HepG2 (cell line): ENCODE results near the gene TTC8. TPM values are rescaled to one million over a fixed set of nuclear protein-coding genes. Genes with fewer than 3 reads are reported as not detected.

Experiments used
- CEBPZ ChIP-seq: IDR thresholded peaks from 2 replicates; pipeline ENCODE4 v1.6.1; 2012; ENCODE audit warnings: low read length, improper control_type of control experiment
- CREM ChIP-seq, 2 experiments: sonication (generic) in 1 of 2; formaldehyde crosslinking in 1 of 2; IDR thresholded peaks; 2 replicates each; pipeline versions ENCODE4 v1.4.0 to v1.6.1; 2016 to 2020; ENCODE audit warnings: antibody characterized with exemption in 1 of 2, mild to moderate bottlenecking in 1 of 2, missing genetic modification reagents in 1 of 2
- CTCF ChIP-seq: sonication (generic); formaldehyde crosslinking; IDR thresholded peaks from 2 replicates; pipeline ENCODE4 v1.5.0; 2020; ENCODE audit warnings: mild to moderate bottlenecking, missing genetic modification reagents, moderate library complexity
- ERF ChIP-seq: IDR thresholded peaks from 2 replicates; pipeline ENCODE4 v1.6.1; 2018; ENCODE audit warnings: missing biosample characterization, missing genetic modification reagents
- HDAC1 ChIP-seq: sonication (generic); formaldehyde crosslinking; IDR thresholded peaks from 2 replicates; pipeline ENCODE4 v1.5.1; 2020; ENCODE audit warnings: mild to moderate bottlenecking, missing genetic modification reagents
- HNRNPK ChIP-seq: fragments of 200-400 bp; formaldehyde crosslinking; IDR thresholded peaks from 2 replicates; pipeline ENCODE4 v1.6.1; 2018; ENCODE audit warnings: low read length, low read depth, moderate library complexity, mild to moderate bottlenecking; ENCODE audit not compliant: poor library complexity, severe bottlenecking
- IKZF4 ChIP-seq: sonication (generic); formaldehyde crosslinking; IDR thresholded peaks from 2 replicates; pipeline ENCODE4 v1.5.1; 2020; ENCODE audit warnings: borderline replicate concordance, mild to moderate bottlenecking, low read depth, missing genetic modification reagents; ENCODE audit errors: not compliant biosample characterization
- JUN ChIP-seq: sonication (generic); formaldehyde crosslinking; IDR thresholded peaks from 2 replicates; pipeline ENCODE4 v1.4.0; 2020; ENCODE audit warnings: mild to moderate bottlenecking, missing genetic modification reagents
- KLF15 ChIP-seq: sonication (generic); formaldehyde crosslinking; IDR thresholded peaks from 2 replicates; pipeline ENCODE4 v1.8.1; 2023; ENCODE audit warnings: borderline replicate concordance, mild to moderate bottlenecking, inconsistent platforms, missing genetic modification reagents, mixed read lengths
- NRL ChIP-seq: sonication (generic); formaldehyde crosslinking; IDR thresholded peaks from 2 replicates; pipeline ENCODE4 v1.5.0; 2020; ENCODE audit warnings: missing genetic modification reagents, mild to moderate bottlenecking, moderate library complexity, borderline replicate concordance
- RFXAP ChIP-seq: sonication (generic); formaldehyde crosslinking; IDR thresholded peaks from 2 replicates; pipeline ENCODE4 v1.4.0; 2020; ENCODE audit warnings: missing genetic modification reagents, borderline replicate concordance
- RXRB ChIP-seq: IDR thresholded peaks from 2 replicates; pipeline ENCODE4 v1.6.1; 2016; ENCODE audit warnings: borderline replicate concordance, missing genetic modification reagents, missing compliant biosample characterization
- SMAD3 ChIP-seq: sonication (generic); formaldehyde crosslinking; IDR thresholded peaks from 2 replicates; pipeline ENCODE4 v1.4.0; 2020; ENCODE audit warnings: missing genetic modification reagents
- YEATS4 ChIP-seq: sonication (generic); formaldehyde crosslinking; IDR thresholded peaks from 2 replicates; pipeline ENCODE4 v1.4.0; 2020; ENCODE audit warnings: missing genetic modification reagents, borderline replicate concordance
- ZHX1 ChIP-seq: sonication (generic); formaldehyde crosslinking; IDR thresholded peaks from 2 replicates; pipeline ENCODE4 v1.8.1; 2022; ENCODE audit warnings: low read depth, mild to moderate bottlenecking, missing genetic modification reagents
- ZNF329 ChIP-seq: sonication (generic); formaldehyde crosslinking; IDR thresholded peaks from 2 replicates; pipeline ENCODE4 v1.9.0; 2021; ENCODE audit warnings: low read depth, mild to moderate bottlenecking, missing genetic modification reagents
- ZNF367 ChIP-seq: sonication (generic); formaldehyde crosslinking; IDR thresholded peaks from 2 replicates; pipeline ENCODE4 v1.4.0; 2020; ENCODE audit warnings: missing genetic modification reagents, borderline replicate concordance
- ZNF564 ChIP-seq: sonication (generic); formaldehyde crosslinking; IDR thresholded peaks from 2 replicates; pipeline ENCODE4 v1.8.1; 2023; ENCODE audit warnings: mild to moderate bottlenecking, missing genetic modification reagents
- ZNF773 ChIP-seq: sonication (generic); formaldehyde crosslinking; IDR thresholded peaks from 2 replicates; pipeline ENCODE4 v1.4.0; 2020; ENCODE audit warnings: missing genetic modification reagents, borderline replicate concordance
- polyA plus RNA-seq, 8 experiments: library from polyadenylated mRNA; depleted of rRNA in 3 of 8; stranded (reverse) in 7 of 8; unstranded in 1 of 8; fragments of >200 nt; fragmentation: Illumina TruSeq in 4 of 8; extraction: Trizol in 4 of 8; gene quantifications; 2 replicates each; pipeline versions ENCODE4 v1.2.1 to v1.2.3, GENCODE V29; 2011 to 2016; ENCODE audit warnings: low read depth in 4 of 8, missing spikeins in 1 of 8, mixed read lengths in 1 of 8; ENCODE audit not compliant: insufficient read depth in 1 of 8
- total RNA-seq, 5 experiments: library from RNA; depleted of rRNA; stranded (reverse); fragments of >200 nt; fragmentation: Illumina TruSeq; extraction: Trizol; gene quantifications; 2 replicates each; pipeline ENCODE4 v1.2.3, GENCODE V29; 2016; ENCODE audit warnings: low read depth in 1 of 5
- TF ChIP-seq, protein P1 (sequence below): sonication (generic); formaldehyde crosslinking; IDR thresholded peaks from 2 replicates; pipeline ENCODE4 v1.8.1; 2023; ENCODE audit warnings: mild to moderate bottlenecking, missing genetic modification reagents, borderline replicate concordance

TTC8 gene
- total and polyA plus RNA-seq, 2 of the 13 experiments (the other 11 are each of a cell fraction or from before 2014, with no cell fraction given): 13.8 to 15.2 TPM

- TF ChIP-seq ZNF329 (CRISPR knock-in tag) (0 out of 2 replicates have a peak, but pooled peaks have one; percentile 39), CEBPZ (no peak), IKZF4 (no peak), ZNF367 (no peak), YEATS4 (CRISPR knock-in tag) (peak; percentile 85; the same call in 1 of the 2 replicates), NRL (CRISPR knock-in tag) (peak; percentile 91; the same call in 1 of the 2 replicates), CREM (IDR thresholded peaks at IDR 0.05) (no peak), CREM (CRISPR knock-in tag; IDR thresholded peaks at IDR 0.05) (no peak), ZHX1 (CRISPR knock-in tag) (no peak), HNRNPK (no peak), JUN (CRISPR knock-in tag) (no peak), RXRB (CRISPR knock-in tag) (no peak), RFXAP (CRISPR knock-in tag) (peak; percentile 99), SMAD3 (CRISPR knock-in tag) (no peak; the same call in 1 of the 2 replicates), CTCF (CRISPR knock-in tag) (peak; percentile 12; the same call in 1 of the 2 replicates), ERF (CRISPR knock-in tag) (no peak), ZNF564 (CRISPR knock-in tag) (peak; percentile 72; the same call in 1 of the 2 replicates), HDAC1 (peak; percentile 94), KLF15 (CRISPR knock-in tag) (0 out of 2 replicates have a peak, but pooled peaks have one; percentile 53), ZNF773 (CRISPR knock-in tag) (no peak)
- TF ChIP-seq, protein P1, sequence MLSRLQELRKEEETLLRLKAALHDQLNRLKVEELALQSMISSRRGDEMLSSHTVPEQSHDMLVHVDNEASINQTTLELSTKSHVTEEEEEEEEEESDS: no peak
Observed at GRCh38 chr14:88824314-88825077, at the start of gene TTC8 (continued).
